Liver (tissue), 3 donors: Measurements from ENCODE around the gene VAX1.

ENCODE experiments used
- ATF3 ChIP-seq: IDR thresholded peaks from 2 replicates; pipeline ENCODE4 v1.6.1; 2016; ENCODE audit warnings: antibody characterized with exemption
- JUND ChIP-seq, 2 donors: IDR thresholded peaks; 2 replicates each; pipeline ENCODE4 v1.6.1; 2016; ENCODE audit warnings: antibody characterized with exemption in 2 of 2
- TF ChIP-seq, protein P1 (sequence below): fragments of 150-350 bp; IDR thresholded peaks from 2 replicates; pipeline ENCODE4 v1.5.1; 2017; ENCODE audit warnings: improper control_type of control experiment, low read depth, low read length; ENCODE audit not compliant: missing input control
- donor health status: healthy.
- donor health status: healthy.

DNA sequence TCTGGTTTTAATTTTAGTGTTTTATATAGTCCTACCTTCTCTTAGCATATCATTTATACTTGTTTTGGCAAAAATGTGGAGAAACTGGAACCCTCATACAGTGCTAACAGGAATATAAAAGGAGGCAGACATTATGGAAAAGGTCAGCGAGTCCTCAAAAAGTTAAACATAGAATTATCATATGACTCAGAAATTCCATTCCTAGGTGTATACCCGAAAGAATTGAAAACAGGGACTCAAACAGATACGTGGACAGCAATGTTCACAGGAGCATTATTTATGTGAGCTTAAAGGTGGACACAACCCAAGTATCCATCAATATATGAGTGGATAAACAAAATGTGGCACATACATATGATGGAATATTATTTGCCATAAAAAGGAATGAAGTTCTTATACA lies 51.5 kb downstream of the VAX1 start:
- TF ChIP-seq, protein P1, sequence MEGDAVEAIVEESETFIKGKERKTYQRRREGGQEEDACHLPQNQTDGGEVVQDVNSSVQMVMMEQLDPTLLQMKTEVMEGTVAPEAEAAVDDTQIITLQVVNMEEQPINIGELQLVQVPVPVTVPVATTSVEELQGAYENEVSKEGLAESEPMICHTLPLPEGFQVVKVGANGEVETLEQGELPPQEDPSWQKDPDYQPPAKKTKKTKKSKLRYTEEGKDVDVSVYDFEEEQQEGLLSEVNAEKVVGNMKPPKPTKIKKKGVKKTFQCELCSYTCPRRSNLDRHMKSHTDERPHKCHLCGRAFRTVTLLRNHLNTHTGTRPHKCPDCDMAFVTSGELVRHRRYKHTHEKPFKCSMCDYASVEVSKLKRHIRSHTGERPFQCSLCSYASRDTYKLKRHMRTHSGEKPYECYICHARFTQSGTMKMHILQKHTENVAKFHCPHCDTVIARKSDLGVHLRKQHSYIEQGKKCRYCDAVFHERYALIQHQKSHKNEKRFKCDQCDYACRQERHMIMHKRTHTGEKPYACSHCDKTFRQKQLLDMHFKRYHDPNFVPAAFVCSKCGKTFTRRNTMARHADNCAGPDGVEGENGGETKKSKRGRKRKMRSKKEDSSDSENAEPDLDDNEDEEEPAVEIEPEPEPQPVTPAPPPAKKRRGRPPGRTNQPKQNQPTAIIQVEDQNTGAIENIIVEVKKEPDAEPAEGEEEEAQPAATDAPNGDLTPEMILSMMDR = no peak
- no peak for TF ChIP-seq ATF3
- no peak for TF ChIP-seq JUND (IDR thresholded peaks at IDR 0.05)
